Measurements from ENCODE around the gene KNSTRN. TPM values are rescaled to one million over a fixed set of nuclear protein-coding genes. Genes with fewer than 3 reads are reported as not detected.

Gene KNSTRN
- total and polyA plus RNA-seq, 2 donors (not counting 3 experiments of a cell fraction or from before 2014, with no cell fraction given) = 24.4 to 61.4 TPM

DNA sequence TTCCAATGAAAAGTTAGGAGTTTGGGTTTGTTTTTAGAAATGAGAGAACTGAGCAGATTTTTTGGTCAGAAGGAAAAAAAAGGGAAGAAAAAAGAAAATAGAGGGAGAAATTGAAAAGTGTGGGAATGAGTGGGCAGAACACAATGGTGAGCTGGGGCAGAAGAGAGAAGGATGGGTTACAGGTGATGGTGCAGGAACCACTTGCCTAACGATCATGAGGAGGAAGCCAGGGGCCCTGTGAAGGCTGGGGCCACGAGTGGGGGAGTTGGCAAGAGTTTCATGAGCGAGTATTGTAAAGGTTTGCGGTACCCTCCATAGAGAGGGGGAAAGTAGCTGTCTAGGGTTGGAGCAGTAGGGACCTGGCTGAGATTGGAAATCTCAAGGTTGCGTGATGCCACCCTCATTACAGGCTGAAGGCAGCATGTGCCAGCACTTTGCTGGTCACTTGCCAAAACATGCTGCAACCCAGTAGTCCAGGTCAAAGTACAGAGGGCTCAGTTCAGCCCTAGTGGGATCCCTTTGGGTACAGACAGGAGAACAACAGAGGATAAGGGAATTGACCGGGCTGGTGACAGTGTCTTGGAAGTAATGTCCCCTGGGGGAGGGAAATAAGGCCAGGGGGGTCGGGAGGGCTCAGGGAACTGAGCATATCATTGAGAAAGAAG lies 29.7 kb downstream of the KNSTRN start:
- Histone ChIP-seq H3K36me3 (ENCODE audit: control insufficient read depth in 2 of 2, extremely low read depth in 1 of 2, insufficient read depth in 2 of 2, low read length in 2 of 2) (peaks cover 22 to 53% of the 10 kb centered on the region in 2 experiments), H2AFZ (ENCODE audit: low read depth, low read length) (no peak overlapping the region), H3K27me3 (ENCODE audit: control insufficient read depth in 2 of 2, insufficient read depth in 2 of 2, low read length in 2 of 2) (no peaks in the 10 kb centered on the region), H3K9me3 (replicated peaks; ENCODE audit: control insufficient read depth, insufficient read depth, low read length) (no peaks in the 10 kb centered on the region), H3K4me3 (replicated peaks in 1 of 3; ENCODE audit: insufficient read depth in 1 of 3, low read depth in 1 of 3, low read length in 3 of 3) (no peak overlapping the region), H3K4me2 (ENCODE audit: insufficient read depth, low read length) (no peak overlapping the region), H3K9ac (replicated peaks; ENCODE audit: extremely low read depth, insufficient read depth, low read length) (no peak overlapping the region), H3K9me1 (replicated peaks; ENCODE audit: control insufficient read depth, extremely low read depth, insufficient read depth, low read length) (no peaks in the 10 kb centered on the region), H3K4me1 (ENCODE audit: control insufficient read depth, extremely low read depth, insufficient read depth, low read length) (no peaks in the 10 kb centered on the region), H3K79me2 (ENCODE audit: control insufficient read depth, insufficient read depth, low read length) (peaks cover 3% of the 10 kb centered on the region), H3K27ac (ENCODE audit: insufficient read depth, low read depth, low read length) (no peak overlapping the region), H4K20me1 (replicated peaks; ENCODE audit: control insufficient read depth, extremely low read depth, insufficient read depth, low read length) (no peaks in the 10 kb centered on the region)
- POLR2A ChIA-PET = no interaction called here
- CTCF ChIA-PET = no interaction called here
- BruUV-seq (replicated peaks) = no TSS peak
- DNase-seq (ENCODE audit: low read depth, low spot score) (no peak), FAIRE-seq (no peak)
- intact Hi-C loops (cut with micrococcal nuclease) (no loop called here), dilution Hi-C loops (cut with MboI; ENCODE audit: extremely low pct_ligation_motif_present, low sequenced_read_pairs) (no loop called here)
- no peak for TF ChIP-seq POLR2A (IDR thresholded peaks at IDR 0.05; ENCODE audit: low read depth, low read length)
- TF ChIP-seq JUN (IDR thresholded peaks at IDR 0.05; ENCODE audit: borderline replicate concordance, insufficient read depth, insufficient read length, low read depth) = no peak
- TF ChIP-seq EZH2 (IDR thresholded peaks at IDR 0.05; ENCODE audit: borderline replicate concordance, low read depth, low read length, severe bottlenecking) = no peak
- no peak for TF ChIP-seq FOS (IDR thresholded peaks at IDR 0.05; ENCODE audit: borderline replicate concordance, insufficient read depth, low read length)
- no peak for TF ChIP-seq MYC (IDR thresholded peaks at IDR 0.05; ENCODE audit: low read depth, low read length)
- no peak for TF ChIP-seq GATA2 (IDR thresholded peaks at IDR 0.05; ENCODE audit: insufficient read depth, insufficient read length, low read depth, low read length)
- TF ChIP-seq, protein P1, sequence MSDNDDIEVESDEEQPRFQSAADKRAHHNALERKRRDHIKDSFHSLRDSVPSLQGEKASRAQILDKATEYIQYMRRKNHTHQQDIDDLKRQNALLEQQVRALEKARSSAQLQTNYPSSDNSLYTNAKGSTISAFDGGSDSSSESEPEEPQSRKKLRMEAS (IDR thresholded peaks at IDR 0.05; ENCODE audit: insufficient read depth, insufficient read length) = no peak
- TF ChIP-seq, protein P2, sequence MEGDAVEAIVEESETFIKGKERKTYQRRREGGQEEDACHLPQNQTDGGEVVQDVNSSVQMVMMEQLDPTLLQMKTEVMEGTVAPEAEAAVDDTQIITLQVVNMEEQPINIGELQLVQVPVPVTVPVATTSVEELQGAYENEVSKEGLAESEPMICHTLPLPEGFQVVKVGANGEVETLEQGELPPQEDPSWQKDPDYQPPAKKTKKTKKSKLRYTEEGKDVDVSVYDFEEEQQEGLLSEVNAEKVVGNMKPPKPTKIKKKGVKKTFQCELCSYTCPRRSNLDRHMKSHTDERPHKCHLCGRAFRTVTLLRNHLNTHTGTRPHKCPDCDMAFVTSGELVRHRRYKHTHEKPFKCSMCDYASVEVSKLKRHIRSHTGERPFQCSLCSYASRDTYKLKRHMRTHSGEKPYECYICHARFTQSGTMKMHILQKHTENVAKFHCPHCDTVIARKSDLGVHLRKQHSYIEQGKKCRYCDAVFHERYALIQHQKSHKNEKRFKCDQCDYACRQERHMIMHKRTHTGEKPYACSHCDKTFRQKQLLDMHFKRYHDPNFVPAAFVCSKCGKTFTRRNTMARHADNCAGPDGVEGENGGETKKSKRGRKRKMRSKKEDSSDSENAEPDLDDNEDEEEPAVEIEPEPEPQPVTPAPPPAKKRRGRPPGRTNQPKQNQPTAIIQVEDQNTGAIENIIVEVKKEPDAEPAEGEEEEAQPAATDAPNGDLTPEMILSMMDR (IDR thresholded peaks at IDR 0.05; ENCODE audit: extremely low read depth in 1 of 2, insufficient read depth in 1 of 2, low read depth in 1 of 2, low read length in 2 of 2) = no peak
- TF ChIP-seq POLR2AphosphoS5 (IDR thresholded peaks at IDR 0.05; ENCODE audit: insufficient read depth, low read depth, low read length) = no peak
